GM12878 (cell line): ENCODE data around the gene RALGAPB. TPM values are rescaled to one million over a fixed set of nuclear protein-coding genes. Genes with fewer than 3 reads are reported as not detected.
A peak's percentile ranks its signal among the peaks of the same experiment; 100 is the strongest.

ENCODE experiments used
- ATF7 ChIP-seq: fragments of 450-650 bp; IDR thresholded peaks from 2 replicates; pipeline ENCODE4 v1.6.1; 2016; ENCODE audit warnings: low read depth, mild to moderate bottlenecking
- BACH1 ChIP-seq: fragments of 450-650 bp; IDR thresholded peaks from 2 replicates; pipeline ENCODE4 v1.6.1; 2017; ENCODE audit warnings: mild to moderate bottlenecking, borderline replicate concordance
- BCL3 ChIP-seq: IDR thresholded peaks from 2 replicates; pipeline ENCODE4 v1.6.1; 2011; ENCODE audit warnings: borderline replicate concordance, low read depth, mild to moderate bottlenecking, moderate library complexity, low read length; ENCODE audit not compliant: insufficient read depth, poor library complexity, severe bottlenecking
- CEBPZ ChIP-seq: fragments of 150-350 bp; IDR thresholded peaks from 2 replicates; pipeline ENCODE4 v1.6.1; 2016; ENCODE audit warnings: low read depth, low read length
- CHD4 ChIP-seq: fragments of 200-600 bp; sonication (generic); IDR thresholded peaks from 2 replicates; pipeline ENCODE4 v1.6.1; 2016; ENCODE audit warnings: mild to moderate bottlenecking
- CREM ChIP-seq: IDR thresholded peaks from 2 replicates; pipeline ENCODE4 v1.6.1; 2014; ENCODE audit warnings: antibody characterized with exemption, low read depth
- EED ChIP-seq: sonication (generic); IDR thresholded peaks from 2 replicates; pipeline ENCODE4 v1.6.1; 2016; ENCODE audit warnings: antibody characterized with exemption, low read depth
- IRF5 ChIP-seq: fragments of 450-650 bp; IDR thresholded peaks from 2 replicates; pipeline ENCODE4 v1.6.1; 2017; ENCODE audit warnings: borderline replicate concordance
- MAX ChIP-seq: IDR thresholded peaks from 2 replicates; pipeline ENCODE4 v1.6.1; 2012; ENCODE audit warnings: low read depth, low read length, improper control_type of control experiment
- MTA2 ChIP-seq: fragments of 450-650 bp; IDR thresholded peaks from 2 replicates; pipeline ENCODE4 v1.6.1; 2016; ENCODE audit warnings: low read depth, mild to moderate bottlenecking, moderate library complexity
- MXI1 ChIP-seq: fragments of 150-350 bp; IDR thresholded peaks from 2 replicates; pipeline ENCODE4 v1.6.1; 2011; ENCODE audit warnings: low read depth, mild to moderate bottlenecking, inconsistent platforms, low read length, improper control_type of control experiment
- NR2F1 ChIP-seq: fragments of 450-650 bp; conservative IDR thresholded peaks from 2 replicates; pipeline ENCODE4 v1.6.1; 2017; ENCODE audit warnings: mild to moderate bottlenecking
- RAD21 ChIP-seq: IDR thresholded peaks from 2 replicates; pipeline ENCODE4 v1.6.1; 2011; ENCODE audit warnings: mild to moderate bottlenecking, low read depth, low read length, moderate library complexity; ENCODE audit not compliant: insufficient read depth
- RUNX3 ChIP-seq: IDR thresholded peaks from 2 replicates; pipeline ENCODE4 v1.6.1; 2012; ENCODE audit warnings: low read length, inconsistent platforms
- SIX5 ChIP-seq: IDR thresholded peaks from 2 replicates; pipeline ENCODE4 v1.6.1; 2011; ENCODE audit warnings: mild to moderate bottlenecking, low read depth, low read length, moderate library complexity; ENCODE audit not compliant: severe bottlenecking
- SMARCA5 ChIP-seq: fragments of 450-650 bp; IDR thresholded peaks from 2 replicates; pipeline ENCODE4 v1.6.1; 2017; ENCODE audit warnings: mild to moderate bottlenecking
- STAT3 ChIP-seq: IDR thresholded peaks from 2 replicates; pipeline ENCODE4 v1.6.1; 2011; ENCODE audit warnings: low read depth, low read length, improper control_type of control experiment
- YY1 ChIP-seq: IDR thresholded peaks from 2 replicates; pipeline ENCODE4 v1.6.1; 2011; ENCODE audit warnings: low read depth, mild to moderate bottlenecking, low read length
- ZBTB40 ChIP-seq: fragments of 450-650 bp; IDR thresholded peaks from 2 replicates; pipeline ENCODE4 v1.6.1; 2016; ENCODE audit warnings: mild to moderate bottlenecking, moderate library complexity, borderline replicate concordance
- ZNF384 ChIP-seq: IDR thresholded peaks from 2 replicates; pipeline ENCODE4 v1.6.1; 2012; ENCODE audit warnings: low read depth, mild to moderate bottlenecking, low read length, improper control_type of control experiment, borderline replicate concordance
- polyA plus RNA-seq, 11 experiments: library from polyadenylated mRNA; depleted of rRNA in 4 of 11; unstranded in 6 of 11; stranded (reverse) in 5 of 11; fragments of >200 nt; fragmentation: Nextera tagmentation in 4 of 11; fragmentation: Illumina TruSeq in 1 of 11; extraction: Ambion mirVana in 4 of 11; extraction: Trizol in 1 of 11; gene quantifications; 1 replicate in 1 of 11; 2 replicates in 10 of 11; pipeline versions ENCODE4 v1.2.1 to v1.2.3, GENCODE V29; 2011 to 2016; ENCODE audit warnings: inconsistent platforms in 2 of 11, missing spikeins in 2 of 11, low read depth in 1 of 11
- total RNA-seq, 4 experiments: library from RNA; depleted of rRNA in 3 of 4; stranded (reverse); fragments of >200 nt in 3 of 4; fragmentation: Illumina TruSeq in 1 of 4; extraction: Trizol in 1 of 4; gene quantifications; 2 replicates each; pipeline versions ENCODE4 v1.2.1 to v1.2.3, GENCODE V29; 2013 to 2021

Gene RALGAPB
- total and polyA plus RNA-seq, 10 of the 15 experiments (the other 5 are each of a cell fraction or from before 2014, with no cell fraction given): 3.7 to 23.2 (median 15.5) TPM

- peak; percentile 60; the same call in 1 of the 2 replicates for TF ChIP-seq NR2F1
- no peak; the same call in 1 of the 2 replicates for TF ChIP-seq CEBPZ
- TF ChIP-seq BACH1: peak; percentile 74
- TF ChIP-seq MAX: peak; percentile 47; the same call in 1 of the 2 replicates
- peak; percentile 92 for TF ChIP-seq RUNX3
- TF ChIP-seq ATF7: 0 out of 2 replicates have a peak, but pooled peaks have one; percentile 9
- peak; percentile 99 for TF ChIP-seq SMARCA5
- TF ChIP-seq STAT3: no peak
- TF ChIP-seq YY1: peak; percentile 89
- TF ChIP-seq MXI1: peak; percentile 89
- no peak for TF ChIP-seq IRF5
- no peak for TF ChIP-seq CHD4
- TF ChIP-seq RAD21: peak; percentile 35; the same call in 1 of the 2 replicates
- peak; percentile 93 for TF ChIP-seq ZBTB40
- TF ChIP-seq MTA2: 0 out of 2 replicates have a peak, but pooled peaks have one; percentile 23
- TF ChIP-seq SIX5: peak; percentile 44
- TF ChIP-seq ZNF384: no peak
- TF ChIP-seq EED: no peak; the same call in 1 of the 2 replicates
- peak; percentile 85 for TF ChIP-seq CREM
- peak; percentile 88 for TF ChIP-seq BCL3
Observed at GRCh38 chr20:38446441-38447209, 26.0 kb upstream of the RALGAPB start (continued).
